HCT116 (cell line): Measurements from ENCODE around the gene CDK4.

Experiments
- CBX3 ChIP-seq: IDR thresholded peaks from 2 replicates; pipeline ENCODE4 v1.6.1; 2012; ENCODE audit warnings: low read depth
- CEBPB ChIP-seq: IDR thresholded peaks from 2 replicates; pipeline ENCODE4 v1.6.1; 2012; ENCODE audit warnings: low read depth
- CTCF ChIP-seq, 3 experiments: fragments of 200-600 bp in 1 of 3; sonication (generic) in 1 of 3; IDR thresholded peaks in 2 of 3; conservative IDR thresholded peaks in 1 of 3; 2 replicates each; pipeline ENCODE4 v1.5.1; 2012 to 2017; ENCODE audit warnings: low read depth in 2 of 3, low read length in 2 of 3, antibody characterized with exemption in 1 of 3, borderline replicate concordance in 1 of 3, control low read depth in 1 of 3, mild to moderate bottlenecking in 1 of 3, mixed read lengths in 1 of 3, mixed run types in 1 of 3, moderate library complexity in 1 of 3; ENCODE audit not compliant: insufficient read depth in 1 of 3
- MAX ChIP-seq: IDR thresholded peaks from 2 replicates; pipeline ENCODE4 v1.6.1; 2012
- POLR2A ChIP-seq: IDR thresholded peaks from 2 replicates; pipeline ENCODE4 v1.7.0; 2011; ENCODE audit warnings: borderline replicate concordance; ENCODE audit not compliant: insufficient read depth, insufficient read length; ENCODE audit errors: extremely low read depth
- POLR2AphosphoS5 ChIP-seq: IDR thresholded peaks from 2 replicates; pipeline ENCODE4 v1.6.1; 2011; ENCODE audit warnings: mild to moderate bottlenecking, low read depth, low read length, moderate library complexity
- SP1 ChIP-seq: IDR thresholded peaks from 2 replicates; pipeline ENCODE4 v1.6.1; 2012; ENCODE audit warnings: low read depth
- TCF7L2 ChIP-seq: IDR thresholded peaks from 2 replicates; pipeline ENCODE4 v1.7.0; 2011; ENCODE audit warnings: borderline replicate concordance, inconsistent platforms; ENCODE audit not compliant: insufficient read depth, insufficient read length; ENCODE audit errors: extremely low read depth
- ZBTB33 ChIP-seq: IDR thresholded peaks from 2 replicates; pipeline ENCODE4 v1.6.1; 2011; ENCODE audit warnings: mild to moderate bottlenecking, low read length, moderate library complexity; ENCODE audit not compliant: insufficient replicate concordance; ENCODE audit errors: extremely low read depth
- ZFX ChIP-seq: fragments of 450-650 bp; IDR thresholded peaks from 2 replicates; pipeline ENCODE4 v1.6.1; 2017
- ZNF274 ChIP-seq: fragments of 200-500 bp; sonication (Bioruptor generic); IDR thresholded peaks from 2 replicates; pipeline ENCODE4 v1.6.1; 2014; ENCODE audit warnings: mild to moderate bottlenecking, low read depth, low read length, inconsistent platforms

GRCh38 chr12:57740656-57741412, 11.3 kb downstream of the CDK4 start:
- TF ChIP-seq CTCF (IDR thresholded peaks at IDR 0.05 in 2 of 3, conservative IDR thresholded peaks at IDR 0.05 in 1 of 3; ENCODE audit: borderline replicate concordance in 1 of 3, insufficient read depth in 1 of 3, low read depth in 2 of 3, low read length in 2 of 3) (no peak), ZNF274 (no peak), CEBPB (no peak), CBX3 (no peak), MAX (no peak), POLR2AphosphoS5 (no peak), POLR2A (no peak), SP1 (no peak), ZFX (no peak), ZBTB33 (no peak), TCF7L2 (no peak)
